ENCODE results near the gene LAMA4.

LAMA4 gene

GRCh38 chr6:112227992-112228391 lies 26.4 kb downstream of the LAMA4 start:
- TF ChIP-seq, protein P1, sequence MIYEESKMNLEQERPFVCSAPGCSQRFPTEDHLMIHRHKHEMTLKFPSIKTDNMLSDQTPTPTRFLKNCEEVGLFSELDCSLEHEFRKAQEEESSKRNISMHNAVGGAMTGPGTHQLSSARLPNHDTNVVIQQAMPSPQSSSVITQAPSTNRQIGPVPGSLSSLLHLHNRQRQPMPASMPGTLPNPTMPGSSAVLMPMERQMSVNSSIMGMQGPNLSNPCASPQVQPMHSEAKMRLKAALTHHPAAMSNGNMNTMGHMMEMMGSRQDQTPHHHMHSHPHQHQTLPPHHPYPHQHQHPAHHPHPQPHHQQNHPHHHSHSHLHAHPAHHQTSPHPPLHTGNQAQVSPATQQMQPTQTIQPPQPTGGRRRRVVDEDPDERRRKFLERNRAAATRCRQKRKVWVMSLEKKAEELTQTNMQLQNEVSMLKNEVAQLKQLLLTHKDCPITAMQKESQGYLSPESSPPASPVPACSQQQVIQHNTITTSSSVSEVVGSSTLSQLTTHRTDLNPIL (CRISPR knock-in tag; IDR thresholded peaks at IDR 0.05; ENCODE audit: low read depth) = no peak
- TF ChIP-seq ARNTL (CRISPR knock-in tag; IDR thresholded peaks at IDR 0.05; ENCODE audit: borderline replicate concordance, low read depth) (no peak), ZNF8 (CRISPR knock-in tag; IDR thresholded peaks at IDR 0.05) (no peak), ZFP30 (CRISPR knock-in tag; IDR thresholded peaks at IDR 0.05) (no peak), GLIS3 (CRISPR knock-in tag; IDR thresholded peaks at IDR 0.05) (no peak), CSRNP3 (CRISPR knock-in tag; IDR thresholded peaks at IDR 0.05) (no peak), ZC3H10 (CRISPR knock-in tag; IDR thresholded peaks at IDR 0.05) (no peak), BACH2 (CRISPR knock-in tag; IDR thresholded peaks at IDR 0.05; ENCODE audit: borderline replicate concordance) (no peak), ESRRG (CRISPR knock-in tag; IDR thresholded peaks at IDR 0.05) (no peak), CSDC2 (CRISPR knock-in tag; IDR thresholded peaks at IDR 0.05) (no peak), OSR1 (CRISPR knock-in tag; IDR thresholded peaks at IDR 0.05) (no peak)
- ATAC-seq = no peak

- no peak for ATAC-seq
- TF ChIP-seq ZNF70 (CRISPR knock-in tag; IDR thresholded peaks at IDR 0.05) (no peak), TOX (CRISPR knock-in tag; IDR thresholded peaks at IDR 0.05; ENCODE audit: borderline replicate concordance) (no peak), SNAI2 (CRISPR knock-in tag; IDR thresholded peaks at IDR 0.05) (no peak), ARNTL (CRISPR knock-in tag; IDR thresholded peaks at IDR 0.05; ENCODE audit: borderline replicate concordance, low read depth) (no peak), RARB (CRISPR knock-in tag; IDR thresholded peaks at IDR 0.05) (no peak), GLIS3 (CRISPR knock-in tag; IDR thresholded peaks at IDR 0.05) (no peak), CSRNP3 (CRISPR knock-in tag; IDR thresholded peaks at IDR 0.05) (no peak), ZFP3 (CRISPR knock-in tag; IDR thresholded peaks at IDR 0.05) (no peak)
These were observed 27.0 kb downstream of the LAMA4 start for GRCh38 chr6:112227411-112227810.

GRCh38 chr6:112225691-112226090 lies 28.7 kb downstream of the LAMA4 start:
- ATAC-seq = no peak
- TF ChIP-seq ZNF565 (CRISPR knock-in tag; conservative IDR thresholded peaks at IDR 0.05; ENCODE audit: low read depth) = no peak
- no peak for TF ChIP-seq BACH2 (CRISPR knock-in tag; IDR thresholded peaks at IDR 0.05; ENCODE audit: borderline replicate concordance)
- TF ChIP-seq, protein P1 (CRISPR knock-in tag; IDR thresholded peaks at IDR 0.05; ENCODE audit: low read depth) = no peak
- no peak for TF ChIP-seq ZFP3 (CRISPR knock-in tag; IDR thresholded peaks at IDR 0.05)
- TF ChIP-seq RARB (CRISPR knock-in tag; IDR thresholded peaks at IDR 0.05) = no peak
- no peak for TF ChIP-seq SNAI2 (CRISPR knock-in tag; IDR thresholded peaks at IDR 0.05)
- no peak for TF ChIP-seq GLIS3 (CRISPR knock-in tag; IDR thresholded peaks at IDR 0.05)
- TF ChIP-seq, protein P2, sequence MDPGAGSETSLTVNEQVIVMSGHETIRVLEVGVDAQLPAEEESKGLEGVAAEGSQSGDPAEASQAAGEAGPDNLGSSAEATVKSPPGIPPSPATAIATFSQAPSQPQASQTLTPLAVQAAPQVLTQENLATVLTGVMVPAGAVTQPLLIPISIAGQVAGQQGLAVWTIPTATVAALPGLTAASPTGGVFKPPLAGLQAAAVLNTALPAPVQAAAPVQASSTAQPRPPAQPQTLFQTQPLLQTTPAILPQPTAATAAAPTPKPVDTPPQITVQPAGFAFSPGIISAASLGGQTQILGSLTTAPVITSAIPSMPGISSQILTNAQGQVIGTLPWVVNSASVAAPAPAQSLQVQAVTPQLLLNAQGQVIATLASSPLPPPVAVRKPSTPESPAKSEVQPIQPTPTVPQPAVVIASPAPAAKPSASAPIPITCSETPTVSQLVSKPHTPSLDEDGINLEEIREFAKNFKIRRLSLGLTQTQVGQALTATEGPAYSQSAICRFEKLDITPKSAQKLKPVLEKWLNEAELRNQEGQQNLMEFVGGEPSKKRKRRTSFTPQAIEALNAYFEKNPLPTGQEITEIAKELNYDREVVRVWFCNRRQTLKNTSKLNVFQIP (CRISPR knock-in tag; IDR thresholded peaks at IDR 0.05; ENCODE audit: borderline replicate concordance, low read depth) = no peak
- no peak for TF ChIP-seq PATZ1 (CRISPR knock-in tag; IDR thresholded peaks at IDR 0.05; ENCODE audit: borderline replicate concordance)

- no peak for TF ChIP-seq TOX (CRISPR knock-in tag; IDR thresholded peaks at IDR 0.05; ENCODE audit: borderline replicate concordance)
- ATAC-seq = no peak
These were observed 30.3 kb downstream of the LAMA4 start for GRCh38 chr6:112224088-112224487.

All from SK-N-SH treated with all-trans-retinoic acid at 6 μM for 48 hours (cell line).